Glutamatergic neuron (in vitro differentiated cells): ENCODE results near the gene SVOP. TPM values are rescaled to one million over a fixed set of nuclear protein-coding genes. Genes with fewer than 3 reads are reported as not detected.

Source experiments
- DNase-seq: peaks from one replicate; pipeline ENCODE4 v3.0.0; 2022
- H3K27ac Mint-ChIP-seq: one replicate; pipeline ENCODE4 v1.8.0; 2020; ENCODE audit warnings: mild to moderate bottlenecking, mixed read lengths, inconsistent platforms; ENCODE audit not compliant: unreplicated experiment
- H3K27me3 Mint-ChIP-seq: one replicate; pipeline ENCODE4 v1.8.0; 2020; ENCODE audit warnings: mild to moderate bottlenecking, moderate library complexity, mixed read lengths, inconsistent platforms; ENCODE audit not compliant: unreplicated experiment
- H3K36me3 Mint-ChIP-seq: one replicate; pipeline ENCODE4 v1.8.0; 2020; ENCODE audit warnings: mild to moderate bottlenecking, mixed read lengths, inconsistent platforms; ENCODE audit not compliant: unreplicated experiment
- H3K4me1 Mint-ChIP-seq: one replicate; pipeline ENCODE4 v1.8.0; 2020; ENCODE audit warnings: mild to moderate bottlenecking, low read depth, mixed read lengths, inconsistent platforms; ENCODE audit not compliant: unreplicated experiment
- H3K4me3 Mint-ChIP-seq: one replicate; pipeline ENCODE4 v1.8.0; 2020; ENCODE audit warnings: mild to moderate bottlenecking, mixed read lengths, inconsistent platforms; ENCODE audit not compliant: unreplicated experiment
- H3K9me3 Mint-ChIP-seq: one replicate; pipeline ENCODE4 v1.8.0; 2020; ENCODE audit warnings: mild to moderate bottlenecking, moderate library complexity, mixed read lengths, inconsistent platforms; ENCODE audit not compliant: unreplicated experiment
- total RNA-seq: library from RNA; stranded (reverse); fragmentation: NEBNext Ultra II Directional; extraction: Animal tissue kit (Norgen Biotek cat#: 25700); gene quantifications from one replicate; pipeline ENCODE4 v1.2.1, GENCODE V29; 2021; ENCODE audit not compliant: unreplicated experiment
- TF ChIP-seq, protein P1 (sequence below): fragments of 200-600 bp; sonication (generic); IDR thresholded peaks from one replicate; pipeline ENCODE4 v1.5.0; 2021; ENCODE audit not compliant: partially characterized antibody, unreplicated experiment

The SVOP gene
- total RNA-seq, 1 donor from 2014 or later, result 79.3 TPM

DNA sequence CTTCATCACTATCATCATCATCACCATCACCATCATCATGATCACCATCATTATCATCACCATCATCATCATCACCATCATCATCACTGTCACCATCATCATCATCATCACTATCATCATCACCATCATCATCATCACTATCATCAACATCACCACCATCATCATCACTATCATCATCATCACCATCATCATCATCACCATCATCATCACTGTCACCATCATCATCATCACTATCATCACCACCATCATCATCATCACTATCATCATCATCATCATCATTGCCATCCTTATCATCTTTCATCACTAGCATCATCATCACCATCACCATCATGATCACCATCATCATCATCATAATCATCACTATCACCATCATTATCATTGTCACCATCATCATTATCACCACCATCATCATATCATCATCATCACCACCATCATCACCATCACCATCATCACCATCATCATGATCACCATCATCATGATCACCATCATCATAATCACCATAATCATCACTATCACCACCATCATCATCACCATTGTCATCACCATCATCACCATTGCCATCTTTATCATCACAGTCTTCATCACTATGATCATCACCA is 38.1 kb downstream of the SVOP start:
- Mint-ChIP-seq H3K27ac (no peak overlapping the region), H3K4me1 (no peaks in the 10 kb centered on the region), H3K36me3 (no peaks in the 10 kb centered on the region), H3K9me3 (no peaks in the 10 kb centered on the region), H3K27me3 (no peaks in the 10 kb centered on the region), H3K4me3 (no peak overlapping the region)
- no peak for DNase-seq
- TF ChIP-seq, protein P1, sequence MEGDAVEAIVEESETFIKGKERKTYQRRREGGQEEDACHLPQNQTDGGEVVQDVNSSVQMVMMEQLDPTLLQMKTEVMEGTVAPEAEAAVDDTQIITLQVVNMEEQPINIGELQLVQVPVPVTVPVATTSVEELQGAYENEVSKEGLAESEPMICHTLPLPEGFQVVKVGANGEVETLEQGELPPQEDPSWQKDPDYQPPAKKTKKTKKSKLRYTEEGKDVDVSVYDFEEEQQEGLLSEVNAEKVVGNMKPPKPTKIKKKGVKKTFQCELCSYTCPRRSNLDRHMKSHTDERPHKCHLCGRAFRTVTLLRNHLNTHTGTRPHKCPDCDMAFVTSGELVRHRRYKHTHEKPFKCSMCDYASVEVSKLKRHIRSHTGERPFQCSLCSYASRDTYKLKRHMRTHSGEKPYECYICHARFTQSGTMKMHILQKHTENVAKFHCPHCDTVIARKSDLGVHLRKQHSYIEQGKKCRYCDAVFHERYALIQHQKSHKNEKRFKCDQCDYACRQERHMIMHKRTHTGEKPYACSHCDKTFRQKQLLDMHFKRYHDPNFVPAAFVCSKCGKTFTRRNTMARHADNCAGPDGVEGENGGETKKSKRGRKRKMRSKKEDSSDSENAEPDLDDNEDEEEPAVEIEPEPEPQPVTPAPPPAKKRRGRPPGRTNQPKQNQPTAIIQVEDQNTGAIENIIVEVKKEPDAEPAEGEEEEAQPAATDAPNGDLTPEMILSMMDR, result no peak

DNA sequence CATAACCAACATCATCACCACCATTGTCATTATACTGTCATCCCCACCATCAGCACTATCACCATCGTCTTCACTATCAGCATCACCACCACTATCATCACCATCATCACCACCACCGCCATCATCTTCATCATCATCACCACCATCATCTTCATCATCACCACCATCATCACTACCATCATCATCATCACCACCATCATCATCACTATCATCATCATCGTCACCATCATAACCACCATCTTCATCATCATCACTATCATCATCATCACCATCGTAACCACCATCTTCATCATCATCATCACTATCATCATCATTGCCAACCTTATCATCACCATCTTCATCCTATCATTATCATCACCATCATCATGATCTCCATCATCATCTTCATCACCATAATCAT is 39.0 kb downstream of the SVOP start:
- no peaks in the 10 kb centered on the region for H3K9me3 Mint-ChIP-seq
- H3K4me1 Mint-ChIP-seq, result no peaks in the 10 kb centered on the region
- H3K4me3 Mint-ChIP-seq, result no peak overlapping the region
- no peaks in the 10 kb centered on the region for H3K36me3 Mint-ChIP-seq
- no peak overlapping the region for H3K27ac Mint-ChIP-seq
- TF ChIP-seq, protein P1, result no peak
- DNase-seq, result no peak
- no peaks in the 10 kb centered on the region for H3K27me3 Mint-ChIP-seq

DNA sequence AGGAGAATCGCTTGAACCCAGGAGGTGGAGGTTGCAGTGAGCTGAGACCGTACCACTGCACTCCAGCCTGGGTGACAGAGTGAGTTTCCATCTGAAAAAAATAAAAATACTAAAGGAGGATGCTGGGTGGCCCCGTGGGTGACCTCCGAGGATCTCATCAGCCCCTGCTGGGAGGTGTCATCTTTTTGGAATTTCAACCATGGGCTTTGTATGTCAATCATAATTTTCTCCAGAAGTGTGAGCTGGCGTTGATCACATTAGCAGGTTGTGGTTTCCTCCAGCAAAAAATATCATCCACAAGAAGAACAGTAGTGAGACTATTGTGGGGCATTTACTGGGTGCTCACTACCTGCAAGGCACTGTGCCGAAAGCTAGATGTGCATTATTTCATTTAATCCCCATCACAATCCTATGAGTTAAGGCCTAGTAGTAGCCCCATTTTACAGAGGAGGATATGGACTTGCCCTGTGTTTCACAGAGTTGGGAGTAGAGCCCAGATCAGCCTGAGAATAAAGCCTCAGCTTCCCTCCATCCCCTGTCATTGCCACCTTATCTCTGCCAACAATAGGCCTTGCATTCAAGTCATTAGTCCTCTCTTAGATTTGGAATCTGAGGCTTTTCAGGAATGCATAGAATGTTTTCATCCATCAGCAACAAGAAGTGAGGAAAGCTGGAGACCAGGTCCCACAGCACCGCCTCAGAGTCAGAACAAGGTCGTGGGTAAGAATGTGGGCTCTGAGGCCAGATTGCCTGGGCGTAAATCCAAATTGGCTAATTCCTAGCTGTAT is 39.8 kb downstream of the SVOP start:
- no peaks in the 10 kb centered on the region for H3K9me3 Mint-ChIP-seq
- no peak for DNase-seq
- H3K4me1 Mint-ChIP-seq, result no peaks in the 10 kb centered on the region
- TF ChIP-seq, protein P1, result no peak
- H3K27ac Mint-ChIP-seq, result no peak overlapping the region
- H3K4me3 Mint-ChIP-seq, result no peak overlapping the region
- no peaks in the 10 kb centered on the region for H3K27me3 Mint-ChIP-seq
- H3K36me3 Mint-ChIP-seq, result no peaks in the 10 kb centered on the region

DNA sequence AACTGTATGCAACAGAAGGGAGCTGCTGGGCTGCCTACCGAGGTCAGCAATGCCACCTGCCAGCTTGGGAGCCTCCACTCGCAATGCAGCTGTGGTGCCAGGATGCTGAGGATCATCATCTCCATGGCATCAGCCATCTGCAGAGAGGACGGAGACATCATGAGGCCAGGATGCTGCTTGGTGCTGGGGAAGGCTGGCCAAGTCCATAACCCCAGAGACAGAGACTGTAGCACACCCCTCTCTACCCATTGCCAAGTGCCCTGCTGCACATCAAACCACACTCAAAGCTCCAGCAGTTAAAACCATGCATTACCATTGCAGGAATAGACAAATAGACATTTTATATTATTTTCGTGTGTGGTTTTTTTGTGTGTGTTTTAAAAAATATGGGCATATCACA is 43.5 kb downstream of the SVOP start:
- Mint-ChIP-seq H3K4me3 (no peak overlapping the region), H3K27me3 (no peaks in the 10 kb centered on the region), H3K36me3 (no peaks in the 10 kb centered on the region), H3K27ac (no peak overlapping the region), H3K9me3 (no peaks in the 10 kb centered on the region), H3K4me1 (no peaks in the 10 kb centered on the region)
- TF ChIP-seq, protein P1, result no peak
- no peak for DNase-seq

DNA sequence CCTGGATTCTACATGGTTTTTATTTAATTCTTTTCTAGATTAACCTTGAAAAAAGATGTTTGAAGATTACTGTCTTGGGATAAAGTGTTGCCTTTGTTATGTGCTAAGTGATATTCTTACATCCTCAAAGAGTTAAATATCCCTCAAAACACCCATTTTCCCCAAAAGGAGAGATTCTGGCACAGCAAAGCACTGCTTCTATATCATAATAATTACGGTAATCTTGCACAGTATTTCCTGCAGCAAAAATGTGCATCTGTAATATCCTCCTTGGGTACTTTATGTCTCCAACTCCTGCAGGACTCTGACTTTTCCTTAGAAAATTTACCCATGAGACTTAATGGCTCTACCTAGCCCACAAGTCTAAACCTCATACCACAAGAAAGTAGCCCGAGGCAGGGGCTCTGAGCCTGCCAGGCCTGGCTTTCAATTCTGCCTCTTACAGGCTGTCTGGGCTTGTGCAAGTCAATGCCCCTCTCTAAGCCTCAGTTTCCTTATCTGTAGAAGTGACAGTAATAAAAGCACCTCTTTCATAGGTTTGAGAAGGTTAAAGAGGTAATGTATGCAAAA is 45.8 kb downstream of the SVOP start:
- Mint-ChIP-seq H3K4me1 (no peaks in the 10 kb centered on the region), H3K27me3 (no peaks in the 10 kb centered on the region), H3K36me3 (no peaks in the 10 kb centered on the region), H3K4me3 (no peak overlapping the region), H3K27ac (no peak overlapping the region), H3K9me3 (no peaks in the 10 kb centered on the region)
- DNase-seq, result no peak
- TF ChIP-seq, protein P1, result no peak
